Measurements from ENCODE around the gene CFAP251. TPM values are rescaled to one million over a fixed set of nuclear protein-coding genes. Genes with fewer than 3 reads are reported as not detected.

CFAP251 gene
- total and polyA plus RNA-seq, 2 donors: 0.52 to 3.0 TPM

DNA sequence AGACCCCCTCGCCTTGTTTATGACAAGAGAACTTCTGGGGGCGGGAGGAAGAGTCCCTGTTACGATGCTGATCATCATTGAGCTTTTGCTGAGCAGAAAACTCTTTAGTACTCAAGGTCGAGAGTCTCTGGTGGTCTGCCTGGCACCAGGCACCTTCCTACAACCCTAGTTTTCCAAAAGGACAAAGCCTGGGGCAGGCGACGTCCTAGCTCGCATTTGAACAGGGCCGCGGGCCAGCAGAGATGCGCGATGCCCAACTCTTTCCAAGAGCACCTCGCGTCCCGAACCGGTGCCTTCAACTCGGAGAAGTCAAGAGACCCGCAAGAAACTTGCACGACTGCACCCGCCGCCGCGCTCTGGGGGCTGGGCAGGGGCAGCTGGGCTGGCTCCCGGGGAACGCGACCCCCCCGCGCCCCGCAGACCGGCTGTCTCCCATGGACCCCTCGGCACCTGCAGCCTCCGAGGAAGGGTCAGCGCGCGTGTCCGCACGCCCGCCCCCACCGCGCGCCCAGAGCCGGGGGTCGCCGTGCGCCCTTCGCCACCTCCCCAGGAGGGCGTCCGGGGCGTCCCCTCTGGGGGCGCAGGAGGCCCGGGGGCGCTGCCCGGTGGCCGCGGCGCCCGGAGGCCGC is 102.9 kb downstream of the CFAP251 start:
- Histone ChIP-seq H3K36me3 (ENCODE audit: insufficient read depth) (no peaks in the 10 kb centered on the region), H3K27ac (ENCODE audit: low read depth) (peak overlapping the region; percentile 43), H3K4me3 (ENCODE audit: low read depth, low read length) (peak overlapping the region; percentile 96), H3K4me1 (ENCODE audit: insufficient read depth) (no peaks in the 10 kb centered on the region)
- no peak for DNase-seq (ENCODE audit: extremely low spot score)
- WGBS: 1% methylated on average over 57 of the region's 57 CpGs

DNA sequence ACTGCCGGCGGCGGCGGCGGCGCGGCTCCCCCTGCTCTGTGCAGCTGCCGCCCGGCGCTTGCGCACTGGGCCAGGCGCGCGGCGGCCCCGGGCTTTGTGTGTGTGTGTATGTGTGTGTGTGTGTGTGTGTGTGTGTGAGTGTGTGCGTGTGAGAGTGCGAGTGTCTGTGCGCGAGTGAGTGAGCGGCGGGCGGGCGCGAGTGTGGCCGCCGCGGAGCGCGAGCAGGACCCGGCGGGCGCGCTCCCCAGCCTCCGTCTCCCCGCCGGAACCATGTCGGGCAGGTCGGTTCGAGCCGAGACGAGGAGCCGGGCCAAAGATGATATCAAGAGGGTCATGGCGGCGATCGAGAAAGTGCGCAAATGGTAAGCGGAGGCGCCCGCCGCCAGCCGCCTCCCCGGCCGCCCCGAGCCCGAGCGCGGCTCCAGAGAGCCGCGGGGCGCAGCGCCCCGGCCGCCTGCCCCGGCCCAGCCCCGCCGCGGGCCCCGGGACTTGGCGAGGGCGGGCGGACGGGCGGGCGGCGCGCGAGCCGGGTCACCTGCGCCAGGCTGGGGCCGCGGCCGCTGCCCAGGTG is 103.5 kb downstream of the CFAP251 start, which contains the start of gene BCL7A:
Gene BCL7A, plus strand, starts transcription at position 63 of the 571 bp plus-strand sequence. Its CDS starts 208 bp downstream, at position 271.
- Histone ChIP-seq H3K4me3 (ENCODE audit: low read depth, low read length) (peak within 1 kb of the TSS; percentile 96), H3K4me1 (ENCODE audit: insufficient read depth) (no peaks in the 10 kb centered on the region), H3K27ac (ENCODE audit: low read depth) (peak within 1 kb of the TSS; percentile 90), H3K36me3 (ENCODE audit: insufficient read depth) (no peaks in the 10 kb centered on the region)
- peak; percentile 51 for DNase-seq (ENCODE audit: extremely low spot score)
- WGBS: under 1% methylated on average over 83 of the region's 83 CpGs

DNA sequence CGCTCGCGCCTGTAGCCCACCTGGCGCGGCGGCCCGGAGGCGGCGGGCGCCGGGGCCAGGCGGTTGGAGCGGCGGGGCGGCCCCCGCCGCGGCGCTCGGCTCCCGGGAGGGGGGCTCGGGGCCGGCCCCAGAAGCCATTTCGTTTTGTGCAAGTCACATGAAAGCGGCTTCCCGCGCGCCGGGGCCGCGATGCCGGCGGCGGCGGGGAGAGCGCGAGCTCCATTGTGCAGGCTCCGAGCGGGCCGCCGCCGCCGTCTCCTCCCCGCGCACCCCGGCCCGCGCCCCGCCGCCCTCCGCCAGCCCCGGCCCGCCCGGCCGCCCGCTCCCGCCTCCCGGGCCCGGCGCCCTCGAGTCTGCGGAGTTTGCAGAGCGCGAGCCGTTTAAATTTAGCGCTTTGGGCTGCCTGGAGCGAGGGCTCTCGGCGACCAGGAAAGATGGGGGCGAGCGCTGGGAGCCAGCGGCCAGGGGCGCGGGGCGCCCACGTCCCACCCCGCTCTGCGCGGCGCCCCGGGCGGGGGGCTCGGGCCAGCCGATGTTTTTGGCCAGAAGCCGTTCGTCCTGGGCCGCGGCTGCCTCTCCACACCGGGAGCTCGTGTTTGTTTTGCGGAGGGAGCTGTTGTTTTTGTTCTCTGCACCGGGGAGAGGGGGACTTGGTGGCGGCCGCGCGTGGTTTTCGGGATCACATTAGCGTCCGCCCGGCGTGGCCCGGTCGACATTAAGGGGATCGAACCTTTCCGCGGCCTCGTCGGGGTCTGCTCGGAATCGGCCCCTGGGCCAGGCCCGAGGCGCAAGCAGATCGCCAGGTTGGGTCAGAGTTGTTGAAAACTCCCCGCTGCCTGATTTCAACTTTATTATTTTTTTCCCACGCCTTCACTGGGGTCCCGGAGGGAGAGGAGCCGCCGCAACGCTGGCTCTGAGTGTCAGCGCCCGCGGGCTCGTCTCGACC is 104.3 kb downstream of the CFAP251 start:
- Histone ChIP-seq H3K4me3 (ENCODE audit: low read depth, low read length) (peak overlapping the region; percentile 96), H3K36me3 (ENCODE audit: insufficient read depth) (no peaks in the 10 kb centered on the region), H3K4me1 (ENCODE audit: insufficient read depth) (no peaks in the 10 kb centered on the region), H3K27ac (ENCODE audit: low read depth) (peak overlapping the region; percentile 90)
- DNase-seq (ENCODE audit: extremely low spot score): no peak
- under 1% methylated on average over 122 of the region's 124 CpGs for WGBS

DNA sequence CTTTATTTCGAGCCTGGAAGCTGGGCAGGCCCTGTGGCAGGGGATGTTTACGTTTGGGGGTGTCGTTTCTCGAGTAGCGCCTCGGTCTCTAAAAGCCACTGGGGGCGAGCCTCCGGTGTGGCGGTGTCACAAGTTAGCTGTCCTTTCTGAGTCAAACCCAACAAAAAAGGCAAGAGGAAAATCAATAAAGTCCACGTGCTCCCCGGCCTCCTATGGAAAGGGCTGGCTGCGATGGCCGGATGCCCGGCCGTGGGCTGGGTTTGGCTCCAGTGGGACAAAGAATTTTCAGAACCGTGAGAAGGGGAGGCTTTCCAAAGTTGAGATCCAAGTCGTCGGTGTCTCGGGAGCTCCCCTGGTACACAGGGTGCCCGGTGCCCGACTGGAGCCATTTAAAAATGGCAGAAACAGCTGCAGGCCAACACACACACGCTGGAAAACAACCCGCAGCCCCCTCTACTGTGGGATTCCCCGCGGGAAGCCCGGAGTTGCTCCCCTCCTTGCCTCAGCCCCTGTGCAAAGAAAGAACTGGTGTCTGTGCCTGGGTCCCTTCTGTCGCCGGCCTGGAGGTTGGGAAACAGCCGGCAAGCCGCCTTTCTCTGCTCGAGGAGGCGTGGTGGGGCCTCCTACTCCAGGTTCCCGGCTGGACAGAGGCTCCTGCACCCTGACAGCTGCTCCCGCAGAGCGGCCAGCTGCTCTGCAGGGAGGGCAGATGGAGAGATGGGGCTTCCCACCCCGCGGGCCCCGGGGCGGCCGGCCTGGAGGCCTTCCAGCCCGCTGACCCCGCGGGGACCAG is 105.1 kb downstream of the CFAP251 start:
- H3K36me3 ChIP-seq (ENCODE audit: insufficient read depth): no peaks in the 10 kb centered on the region
- WGBS: 8% methylated on average over 43 of the region's 43 CpGs

DNA sequence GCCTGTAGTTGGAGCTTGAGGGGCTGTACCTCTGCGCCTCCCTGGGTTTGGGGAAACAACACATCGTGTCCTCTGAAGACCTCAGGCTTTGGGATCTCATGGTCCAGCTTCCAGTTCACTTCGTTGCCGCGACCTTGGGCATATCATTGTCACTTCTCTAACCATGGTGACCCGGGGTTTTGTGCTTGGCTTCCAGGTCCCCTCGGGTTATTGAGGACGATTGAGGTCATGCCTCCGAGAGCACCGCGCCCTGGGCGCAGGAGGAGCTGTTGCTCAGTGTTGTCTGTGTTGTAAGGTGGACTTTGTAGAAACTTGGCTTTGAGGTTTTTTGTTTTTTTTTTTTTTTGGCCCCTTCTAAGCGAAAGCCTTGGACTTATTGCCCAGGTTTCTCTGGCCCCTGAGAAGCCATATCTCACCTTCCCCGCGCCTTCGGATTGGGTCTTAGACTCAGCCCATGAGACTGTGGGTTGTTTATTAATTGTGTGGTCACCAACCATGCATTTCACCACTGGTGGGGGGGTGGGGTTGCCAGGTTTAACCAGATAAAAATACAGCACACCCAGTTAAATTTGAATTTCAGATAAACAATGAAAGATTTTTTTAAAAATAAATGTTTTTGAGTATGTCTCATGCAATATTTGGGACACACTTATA is 105.9 kb downstream of the CFAP251 start:
- Histone ChIP-seq H3K36me3 (ENCODE audit: insufficient read depth) (no peaks in the 10 kb centered on the region), H3K4me1 (ENCODE audit: insufficient read depth) (no peaks in the 10 kb centered on the region), H3K27ac (ENCODE audit: low read depth) (peak overlapping the region; percentile 62), H3K4me3 (ENCODE audit: low read depth, low read length) (peak overlapping the region; percentile 96)
- WGBS: 72% methylated on average over 16 of the region's 16 CpGs
- no peak for DNase-seq (ENCODE audit: extremely low spot score)

More for the DNA sequence above, 105.1 kb downstream of the CFAP251 start:
- H3K27ac ChIP-seq (ENCODE audit: low read depth): peak overlapping the region; percentile 90
- H3K4me1 ChIP-seq (ENCODE audit: insufficient read depth): no peaks in the 10 kb centered on the region
- peak; percentile 39 for DNase-seq (ENCODE audit: extremely low spot score)
- peak overlapping the region; percentile 96 for H3K4me3 ChIP-seq (ENCODE audit: low read depth, low read length)

DNA sequence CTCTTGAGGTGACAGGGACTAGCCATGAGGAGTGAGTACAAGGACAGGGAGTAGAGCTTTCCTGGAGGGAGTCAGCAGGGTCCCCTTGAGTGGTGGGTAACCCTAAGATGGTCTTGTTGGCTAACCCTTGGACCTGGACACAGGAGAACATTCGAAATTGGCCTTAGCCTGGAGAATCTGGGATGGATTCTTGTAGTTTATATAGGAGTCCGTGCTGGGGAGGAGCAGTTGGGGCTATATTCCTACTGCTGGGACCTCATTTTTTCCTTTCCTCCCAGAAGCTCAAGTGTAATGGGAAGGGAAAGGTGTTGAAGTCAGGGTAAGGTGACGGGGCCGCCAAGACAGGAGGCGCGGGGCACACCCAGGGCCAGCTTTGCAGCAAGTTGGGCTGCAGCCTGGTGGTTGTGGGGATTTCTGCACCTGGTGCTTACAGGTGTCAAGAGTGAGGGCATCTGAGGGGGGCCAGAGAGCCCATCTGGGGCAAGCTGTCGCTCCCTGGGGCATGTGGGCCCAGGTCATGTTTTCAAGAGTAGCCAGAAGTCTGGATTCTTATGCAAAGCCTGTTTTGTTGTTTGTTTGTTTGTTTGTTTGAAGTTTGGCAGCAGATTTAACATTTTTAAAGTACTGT is 108.4 kb downstream of the CFAP251 start:
- over 99% methylated on average over 7 of the region's 7 CpGs for WGBS
- no peak for DNase-seq (ENCODE audit: extremely low spot score)

DNA sequence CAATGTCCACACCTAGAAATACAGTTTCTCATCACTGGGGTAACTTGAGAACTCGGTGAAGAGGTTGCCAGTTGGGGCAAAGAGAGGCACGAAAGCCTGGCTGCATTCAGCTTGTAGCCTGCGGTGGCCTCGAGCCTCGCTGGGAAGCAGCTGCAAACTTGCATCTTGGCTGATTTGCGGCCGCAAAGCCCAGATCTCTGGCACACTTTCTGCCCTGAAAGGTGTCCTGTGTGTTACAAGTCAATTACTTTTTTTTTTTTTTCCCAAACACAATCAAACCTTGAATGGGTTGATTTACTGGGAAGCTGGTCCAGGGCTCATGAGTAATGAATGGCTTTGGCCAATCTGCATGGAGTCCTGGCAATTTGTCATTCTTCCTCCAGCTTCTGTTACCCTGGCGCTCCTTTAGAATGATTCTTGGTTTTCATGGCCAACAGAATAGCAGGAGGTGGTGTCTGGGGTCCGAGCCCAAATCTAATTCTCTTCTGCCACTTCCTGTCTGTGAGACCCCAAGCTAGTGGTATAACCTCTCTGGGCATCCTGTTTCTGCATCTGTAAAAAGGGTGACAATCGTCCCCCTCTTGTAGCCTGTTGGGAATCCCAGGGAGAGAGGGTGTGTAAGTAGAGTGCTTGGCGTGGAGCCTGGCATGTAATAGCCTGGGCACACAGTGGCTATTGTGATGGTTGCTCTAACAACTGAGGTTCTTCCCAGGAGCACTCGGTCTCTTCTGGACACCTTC is 109.9 kb downstream of the CFAP251 start:
- Histone ChIP-seq H3K4me3 (ENCODE audit: low read depth, low read length) (no peak overlapping the region), H3K4me1 (ENCODE audit: insufficient read depth) (no peaks in the 10 kb centered on the region), H3K36me3 (ENCODE audit: insufficient read depth) (no peaks in the 10 kb centered on the region), H3K27ac (ENCODE audit: low read depth) (no peak overlapping the region)
- WGBS: 88% methylated on average over 12 of the region's 12 CpGs
- DNase-seq (ENCODE audit: extremely low spot score): no peak

More for the DNA sequence above, 108.4 kb downstream of the CFAP251 start:
- Histone ChIP-seq H3K4me3 (ENCODE audit: low read depth, low read length) (no peak overlapping the region), H3K4me1 (ENCODE audit: insufficient read depth) (no peaks in the 10 kb centered on the region), H3K27ac (ENCODE audit: low read depth) (no peak overlapping the region), H3K36me3 (ENCODE audit: insufficient read depth) (no peaks in the 10 kb centered on the region)

DNA sequence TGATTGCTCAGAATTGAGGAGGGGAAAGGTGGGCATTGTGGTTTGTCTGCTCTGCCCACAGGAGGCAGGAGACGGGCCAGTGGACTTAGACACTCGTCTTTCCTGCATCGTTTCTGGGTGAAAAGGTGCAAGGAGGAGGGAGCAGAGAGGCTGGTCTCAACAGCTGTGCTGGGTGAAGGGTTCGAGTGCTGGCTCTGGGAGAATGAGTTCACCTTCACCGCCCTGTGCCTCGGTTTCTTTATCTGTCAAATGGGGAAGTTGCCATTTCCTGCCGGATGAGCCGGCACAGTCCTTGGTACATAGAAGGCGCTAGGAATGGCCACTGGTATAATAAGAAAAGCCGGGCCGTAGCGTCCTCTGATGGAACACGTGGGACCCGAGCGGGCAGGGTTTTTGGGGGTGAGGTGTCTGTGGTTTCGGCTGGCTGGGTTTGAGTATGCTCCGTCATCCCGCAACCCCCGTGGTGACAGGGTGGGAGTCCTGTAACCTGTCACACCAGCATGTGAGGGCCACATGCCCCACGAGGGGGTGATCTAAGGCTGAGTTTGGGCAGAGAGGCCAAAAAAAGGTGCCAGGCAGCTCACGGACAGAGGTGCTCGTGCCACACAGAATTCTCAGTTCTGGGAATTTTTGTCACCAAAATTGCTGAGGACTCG is 110.6 kb downstream of the CFAP251 start:
- H3K36me3 ChIP-seq (ENCODE audit: insufficient read depth): no peaks in the 10 kb centered on the region
- 89% methylated on average over 23 of the region's 23 CpGs for WGBS
- no peak for DNase-seq (ENCODE audit: extremely low spot score)
- no peak overlapping the region for H3K4me3 ChIP-seq (ENCODE audit: low read depth, low read length)
- no peaks in the 10 kb centered on the region for H3K4me1 ChIP-seq (ENCODE audit: insufficient read depth)
- H3K27ac ChIP-seq (ENCODE audit: low read depth): no peak overlapping the region

DNA sequence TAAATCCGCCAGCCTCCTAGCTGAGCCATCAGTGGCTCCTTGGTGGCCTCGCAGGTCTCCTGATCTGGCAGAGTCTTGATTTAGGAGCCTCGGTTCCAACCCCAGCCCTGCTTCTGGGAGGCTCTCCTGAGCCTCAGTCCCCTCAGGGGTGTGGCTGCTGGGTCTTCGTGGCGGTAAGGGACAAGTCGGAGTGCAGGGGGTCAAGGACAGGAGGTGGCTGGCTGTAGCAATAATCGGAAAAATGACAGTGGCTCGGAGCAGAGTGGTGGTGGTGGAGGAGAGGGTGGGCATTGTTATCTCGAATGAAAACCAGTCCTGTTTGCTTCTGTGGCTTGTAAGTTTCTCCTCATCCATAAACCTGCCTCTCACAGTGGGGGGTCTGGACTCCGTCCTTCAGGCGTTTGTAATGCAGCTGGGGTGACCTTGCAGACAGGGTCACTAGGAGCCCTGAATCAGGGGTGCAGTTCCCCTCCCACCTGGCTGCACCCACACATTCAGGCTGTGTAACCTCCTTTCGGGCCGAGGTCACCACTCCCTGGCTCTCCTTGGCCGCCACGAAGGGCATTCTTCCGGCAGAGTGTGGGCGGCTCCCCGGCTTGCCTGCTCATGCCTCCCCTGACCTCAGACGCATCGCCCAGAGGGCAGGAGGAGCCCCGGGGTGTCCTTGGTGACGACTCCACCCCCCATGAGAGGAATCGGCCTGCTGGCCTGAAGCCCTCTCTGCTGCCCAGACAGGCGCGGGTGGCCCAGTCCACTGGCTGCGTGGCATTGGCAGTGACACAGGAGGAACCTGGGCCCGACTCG is 111.4 kb downstream of the CFAP251 start:
- H3K27ac ChIP-seq (ENCODE audit: low read depth): peak overlapping the region; percentile 52
- WGBS: 76% methylated on average over 28 of the region's 28 CpGs

DNA sequence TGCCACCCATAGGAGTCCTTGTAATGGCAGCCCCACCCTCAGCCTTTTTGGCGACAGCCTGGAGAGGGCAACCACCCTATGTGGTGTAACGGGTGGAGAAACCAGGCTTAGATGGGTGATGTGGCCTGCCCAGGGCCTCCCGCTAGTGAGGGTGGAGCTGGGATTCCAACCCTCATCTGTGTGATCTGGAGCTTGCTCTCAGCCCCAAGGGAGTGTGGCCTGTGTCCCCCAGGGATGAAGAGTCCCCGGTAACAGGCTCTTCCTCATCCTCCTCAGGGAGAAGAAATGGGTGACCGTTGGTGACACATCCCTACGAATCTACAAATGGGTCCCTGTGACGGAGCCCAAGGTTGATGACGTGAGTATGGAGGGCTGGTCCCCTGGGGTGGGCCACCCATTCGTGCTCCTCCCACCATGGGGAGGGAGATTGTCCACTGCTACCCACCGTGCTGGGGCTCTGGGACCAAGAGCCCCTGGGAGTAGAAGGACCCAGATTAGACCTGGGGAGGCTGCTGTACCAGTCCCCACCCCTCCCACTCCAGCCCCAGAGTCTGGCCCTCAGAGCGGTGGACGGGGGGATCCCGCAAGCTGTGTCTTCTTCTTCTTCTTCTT is 112.1 kb downstream of the CFAP251 start:
- Histone ChIP-seq H3K4me1 (ENCODE audit: insufficient read depth) (no peaks in the 10 kb centered on the region), H3K27ac (ENCODE audit: low read depth) (peak overlapping the region; percentile 52), H3K36me3 (ENCODE audit: insufficient read depth) (no peaks in the 10 kb centered on the region), H3K4me3 (ENCODE audit: low read depth, low read length) (no peak overlapping the region)
- DNase-seq (ENCODE audit: extremely low spot score): no peak
- WGBS: 91% methylated on average over 13 of the region's 13 CpGs

More for the DNA sequence above, 111.4 kb downstream of the CFAP251 start:
- DNase-seq (ENCODE audit: extremely low spot score): no peak
- no peaks in the 10 kb centered on the region for H3K36me3 ChIP-seq (ENCODE audit: insufficient read depth)
- no peaks in the 10 kb centered on the region for H3K4me1 ChIP-seq (ENCODE audit: insufficient read depth)
- H3K4me3 ChIP-seq (ENCODE audit: low read depth, low read length): no peak overlapping the region
